Stimulated activated CD8-positive, alpha-beta memory T cell treated with anti-CD3 and anti-CD28 coated beads, Interleukin-12 subunit alpha, Interleukin-12 subunit beta, amount 100 ng/mL, for 24 hours (primary cell): Measurements from ENCODE around the gene ZNF646.

Source experiments
- DNase-seq: peaks from one replicate; pipeline ENCODE4 v3.0.0-alpha.2; 2020; ENCODE audit errors: extremely low read depth

Gene ZNF646

GRCh38 chr16:31130899-31131298 is 56.7 kb downstream of the ZNF646 start:
- no peak for DNase-seq

GRCh38 chr16:31131416-31131815 is 57.2 kb downstream of the ZNF646 start:
- DNase-seq, result no peak

- no peak for DNase-seq
Observed at GRCh38 chr16:31131841-31132271, 57.6 kb downstream of the ZNF646 start.

GRCh38 chr16:31132303-31132979 is 58.2 kb downstream of the ZNF646 start:
- DNase-seq, result no peak

GRCh38 chr16:31133046-31133501 is 58.9 kb downstream of the ZNF646 start:
- DNase-seq, result no peak
